ENCODE data around the gene TPPP3.

TPPP3 gene

DNA sequence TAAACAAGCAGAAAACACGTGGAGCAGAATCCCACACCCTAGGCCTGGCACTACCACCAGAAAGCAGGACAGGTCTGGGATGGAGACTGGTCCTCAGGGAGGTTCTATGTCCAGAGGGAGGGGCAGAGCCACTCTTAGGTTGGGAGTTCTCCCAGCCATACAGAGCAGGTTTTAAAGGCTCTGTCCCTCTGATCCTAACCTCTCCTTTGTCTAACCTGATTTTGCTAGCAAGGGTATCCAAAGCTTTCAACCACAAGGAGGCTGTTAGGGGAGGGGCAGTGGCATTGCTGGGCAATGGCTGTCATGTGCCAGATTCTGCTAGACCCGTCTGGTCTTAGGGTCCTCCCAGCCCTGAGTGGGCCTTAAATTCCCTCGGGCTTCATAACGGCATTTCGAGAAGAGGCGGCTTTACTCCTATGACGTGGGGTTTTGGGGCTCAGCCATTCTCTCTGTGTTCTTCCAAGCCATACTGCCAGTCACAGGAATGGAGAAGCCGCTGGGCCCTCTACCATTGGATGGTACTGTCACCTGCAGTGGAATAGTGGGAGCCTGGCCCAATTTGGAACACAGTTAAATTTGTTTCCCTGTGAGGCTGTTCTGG is 5.7 kb downstream of the TPPP3 start:
- TF ChIP-seq YY1 (IDR thresholded peaks at IDR 0.05; ENCODE audit: low read depth) (no peak), TEAD4 (IDR thresholded peaks at IDR 0.05) (no peak), TAF1 (IDR thresholded peaks at IDR 0.05; ENCODE audit: low read depth) (no peak), CREB1 (IDR thresholded peaks at IDR 0.05; ENCODE audit: low read depth) (no peak), ZBTB7A (IDR thresholded peaks at IDR 0.05; ENCODE audit: low read depth) (no peak)
- TF ChIP-seq, protein P1, sequence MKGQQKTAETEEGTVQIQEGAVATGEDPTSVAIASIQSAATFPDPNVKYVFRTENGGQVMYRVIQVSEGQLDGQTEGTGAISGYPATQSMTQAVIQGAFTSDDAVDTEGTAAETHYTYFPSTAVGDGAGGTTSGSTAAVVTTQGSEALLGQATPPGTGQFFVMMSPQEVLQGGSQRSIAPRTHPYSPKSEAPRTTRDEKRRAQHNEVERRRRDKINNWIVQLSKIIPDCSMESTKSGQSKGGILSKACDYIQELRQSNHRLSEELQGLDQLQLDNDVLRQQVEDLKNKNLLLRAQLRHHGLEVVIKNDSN (IDR thresholded peaks at IDR 0.05) = no peak

DNA sequence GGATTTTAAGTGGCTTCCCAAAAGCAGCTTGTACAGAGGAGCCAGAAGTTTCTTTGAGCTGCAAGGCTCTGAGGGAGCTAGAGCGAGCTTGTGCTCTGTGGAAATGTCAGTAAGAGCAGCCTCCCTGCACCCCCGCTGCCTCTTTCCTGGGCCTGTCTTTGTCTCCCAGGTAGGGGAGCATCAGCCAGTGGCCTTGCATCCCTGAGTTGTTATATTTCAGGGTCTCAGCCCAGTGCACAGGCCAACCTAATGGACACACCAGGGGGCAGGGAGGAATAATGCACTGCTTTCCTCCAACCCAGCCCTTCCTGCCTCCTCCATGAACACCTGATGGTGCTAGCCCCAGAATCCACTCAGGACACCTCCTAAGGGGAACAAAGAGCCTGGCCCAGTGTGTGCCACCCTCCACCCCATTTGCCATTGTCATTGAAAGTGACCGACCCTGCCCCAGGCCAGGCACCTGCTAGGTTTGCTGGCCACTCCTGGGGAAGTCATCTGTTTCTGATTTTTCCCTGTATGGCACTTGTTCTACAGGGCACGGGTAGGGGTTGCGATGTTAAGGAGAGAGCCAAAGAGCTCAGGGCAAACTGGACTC is 6.3 kb downstream of the TPPP3 start:
- no peak for TF ChIP-seq RAD21 (IDR thresholded peaks at IDR 0.05; ENCODE audit: low read depth)
- TF ChIP-seq EP300 (IDR thresholded peaks at IDR 0.05; ENCODE audit: borderline replicate concordance) = no peak
- no peak for TF ChIP-seq CEBPB (IDR thresholded peaks at IDR 0.05)
- TF ChIP-seq, protein P2, sequence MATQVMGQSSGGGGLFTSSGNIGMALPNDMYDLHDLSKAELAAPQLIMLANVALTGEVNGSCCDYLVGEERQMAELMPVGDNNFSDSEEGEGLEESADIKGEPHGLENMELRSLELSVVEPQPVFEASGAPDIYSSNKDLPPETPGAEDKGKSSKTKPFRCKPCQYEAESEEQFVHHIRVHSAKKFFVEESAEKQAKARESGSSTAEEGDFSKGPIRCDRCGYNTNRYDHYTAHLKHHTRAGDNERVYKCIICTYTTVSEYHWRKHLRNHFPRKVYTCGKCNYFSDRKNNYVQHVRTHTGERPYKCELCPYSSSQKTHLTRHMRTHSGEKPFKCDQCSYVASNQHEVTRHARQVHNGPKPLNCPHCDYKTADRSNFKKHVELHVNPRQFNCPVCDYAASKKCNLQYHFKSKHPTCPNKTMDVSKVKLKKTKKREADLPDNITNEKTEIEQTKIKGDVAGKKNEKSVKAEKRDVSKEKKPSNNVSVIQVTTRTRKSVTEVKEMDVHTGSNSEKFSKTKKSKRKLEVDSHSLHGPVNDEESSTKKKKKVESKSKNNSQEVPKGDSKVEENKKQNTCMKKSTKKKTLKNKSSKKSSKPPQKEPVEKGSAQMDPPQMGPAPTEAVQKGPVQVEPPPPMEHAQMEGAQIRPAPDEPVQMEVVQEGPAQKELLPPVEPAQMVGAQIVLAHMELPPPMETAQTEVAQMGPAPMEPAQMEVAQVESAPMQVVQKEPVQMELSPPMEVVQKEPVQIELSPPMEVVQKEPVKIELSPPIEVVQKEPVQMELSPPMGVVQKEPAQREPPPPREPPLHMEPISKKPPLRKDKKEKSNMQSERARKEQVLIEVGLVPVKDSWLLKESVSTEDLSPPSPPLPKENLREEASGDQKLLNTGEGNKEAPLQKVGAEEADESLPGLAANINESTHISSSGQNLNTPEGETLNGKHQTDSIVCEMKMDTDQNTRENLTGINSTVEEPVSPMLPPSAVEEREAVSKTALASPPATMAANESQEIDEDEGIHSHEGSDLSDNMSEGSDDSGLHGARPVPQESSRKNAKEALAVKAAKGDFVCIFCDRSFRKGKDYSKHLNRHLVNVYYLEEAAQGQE (IDR thresholded peaks at IDR 0.05; ENCODE audit: low read depth) = no peak

DNA sequence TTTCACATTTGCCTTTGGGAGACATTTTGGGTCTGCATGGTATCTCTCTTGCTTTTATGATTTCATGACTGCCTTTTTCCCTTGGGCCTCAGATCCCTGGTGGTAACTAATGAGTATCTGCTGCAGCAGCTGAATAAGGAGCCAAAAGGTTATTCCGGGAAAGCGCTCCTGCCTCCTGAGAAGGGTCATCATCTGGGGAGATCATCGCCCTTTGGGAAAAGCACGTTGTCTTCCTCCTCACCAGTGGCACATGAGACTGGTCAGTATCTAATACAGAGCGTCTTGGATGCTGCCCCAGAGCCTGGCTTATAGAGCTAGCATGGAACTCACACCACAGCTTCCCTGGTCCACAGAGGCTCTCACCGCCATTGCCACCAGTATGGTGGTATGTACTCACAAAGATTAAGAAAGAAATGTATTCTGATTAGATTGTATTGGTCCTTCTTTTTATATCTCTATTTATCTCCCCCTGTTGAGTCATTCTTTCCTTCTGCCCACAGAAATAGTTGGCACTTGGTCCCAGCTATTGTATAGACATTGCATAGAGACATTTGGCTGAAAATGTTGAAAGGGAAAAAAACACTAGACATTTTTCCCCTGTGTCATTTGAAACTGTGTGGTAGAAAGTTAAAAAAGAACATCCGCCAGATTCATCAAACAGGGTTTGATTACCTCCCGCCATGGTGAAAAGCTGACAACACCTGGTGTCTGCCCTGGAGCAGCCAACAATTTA is 8.4 kb downstream of the TPPP3 start:
- TF ChIP-seq NFIC (IDR thresholded peaks at IDR 0.05) = no peak
- no peak for TF ChIP-seq TAF1 (IDR thresholded peaks at IDR 0.05; ENCODE audit: low read depth)

DNA sequence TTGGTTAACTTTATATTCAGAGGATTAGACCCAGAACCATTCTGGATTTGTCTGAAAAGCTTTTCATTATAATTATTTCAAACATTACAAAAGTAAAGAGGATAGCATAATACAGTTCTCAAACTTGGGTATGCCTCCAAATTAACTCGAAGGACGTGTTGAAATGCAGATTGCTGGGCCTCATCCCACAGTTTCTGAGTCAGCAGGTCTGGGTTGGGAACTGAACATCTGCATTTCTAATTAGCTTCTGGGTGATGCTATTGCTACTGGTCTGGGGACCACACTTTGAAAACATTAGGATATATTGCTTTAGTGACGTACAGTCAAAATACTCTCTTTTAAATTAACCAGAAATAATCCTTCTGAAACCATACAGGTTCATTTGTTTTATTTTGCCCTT is 10.0 kb downstream of the TPPP3 start:
- TF ChIP-seq TEAD4 (IDR thresholded peaks at IDR 0.05) (no peak), YY1 (IDR thresholded peaks at IDR 0.05; ENCODE audit: low read depth) (no peak), EGR1 (IDR thresholded peaks at IDR 0.05) (no peak), ZBTB7A (IDR thresholded peaks at IDR 0.05; ENCODE audit: low read depth) (no peak), RAD21 (IDR thresholded peaks at IDR 0.05; ENCODE audit: low read depth) (no peak), NFIC (IDR thresholded peaks at IDR 0.05) (no peak), CEBPB (IDR thresholded peaks at IDR 0.05) (no peak), TCF12 (IDR thresholded peaks at IDR 0.05; ENCODE audit: low read depth) (no peak)
- TF ChIP-seq, protein P1 (IDR thresholded peaks at IDR 0.05) = no peak
- TF ChIP-seq, protein P3, sequence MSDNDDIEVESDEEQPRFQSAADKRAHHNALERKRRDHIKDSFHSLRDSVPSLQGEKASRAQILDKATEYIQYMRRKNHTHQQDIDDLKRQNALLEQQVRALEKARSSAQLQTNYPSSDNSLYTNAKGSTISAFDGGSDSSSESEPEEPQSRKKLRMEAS (IDR thresholded peaks at IDR 0.05) = no peak

DNA sequence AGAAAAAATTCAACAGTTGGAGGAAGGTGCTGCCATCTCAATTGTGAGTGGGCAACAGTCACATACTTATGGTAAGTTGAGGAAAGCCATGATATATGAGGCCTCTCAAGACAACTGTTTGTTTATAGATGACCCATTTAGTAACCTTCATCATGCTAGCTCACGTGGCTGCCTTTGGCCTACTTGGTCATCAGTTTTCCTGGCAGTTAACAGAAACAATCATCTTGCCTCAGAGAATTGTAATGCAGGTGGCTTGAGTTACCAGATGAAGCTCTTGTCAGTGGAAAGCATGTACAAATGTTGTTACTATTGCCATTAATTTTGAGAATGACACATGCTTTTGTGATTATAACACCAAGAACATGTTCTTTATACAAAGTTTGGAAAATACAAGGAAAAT is 14.7 kb downstream of the TPPP3 start:
- TF ChIP-seq EP300 (IDR thresholded peaks at IDR 0.05; ENCODE audit: borderline replicate concordance) (no peak), CREB1 (IDR thresholded peaks at IDR 0.05; ENCODE audit: low read depth) (no peak), NFIC (IDR thresholded peaks at IDR 0.05) (no peak), TCF12 (IDR thresholded peaks at IDR 0.05; ENCODE audit: low read depth) (no peak), TAF1 (IDR thresholded peaks at IDR 0.05; ENCODE audit: low read depth) (no peak), FOXM1 (IDR thresholded peaks at IDR 0.05; ENCODE audit: borderline replicate concordance, low read depth) (no peak)
- TF ChIP-seq, protein P2 (IDR thresholded peaks at IDR 0.05; ENCODE audit: low read depth) = no peak

DNA sequence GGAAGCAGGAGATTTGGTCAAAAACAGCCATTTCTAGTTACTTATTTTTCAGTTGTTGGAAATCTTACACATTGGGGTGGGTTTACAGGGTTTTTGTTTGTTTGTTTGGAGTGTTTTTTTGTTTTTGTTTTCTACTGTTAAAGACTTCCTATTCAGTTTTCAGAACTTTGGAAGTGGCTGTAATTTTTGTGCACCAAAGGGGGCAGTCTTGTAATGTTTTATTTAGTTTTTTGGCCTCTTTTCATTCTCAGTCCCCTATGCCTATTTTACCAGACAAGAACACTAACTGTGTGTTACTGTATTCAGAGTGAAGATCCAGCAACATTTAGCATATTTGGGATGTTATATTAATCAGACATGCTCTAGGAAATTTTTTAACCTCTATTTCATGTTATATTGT is 20.6 kb downstream of the TPPP3 start:
- peak; percentile 72 for TF ChIP-seq RAD21 (IDR thresholded peaks at IDR 0.05; ENCODE audit: low read depth)
- TF ChIP-seq, protein P3 (IDR thresholded peaks at IDR 0.05) = no peak

DNA sequence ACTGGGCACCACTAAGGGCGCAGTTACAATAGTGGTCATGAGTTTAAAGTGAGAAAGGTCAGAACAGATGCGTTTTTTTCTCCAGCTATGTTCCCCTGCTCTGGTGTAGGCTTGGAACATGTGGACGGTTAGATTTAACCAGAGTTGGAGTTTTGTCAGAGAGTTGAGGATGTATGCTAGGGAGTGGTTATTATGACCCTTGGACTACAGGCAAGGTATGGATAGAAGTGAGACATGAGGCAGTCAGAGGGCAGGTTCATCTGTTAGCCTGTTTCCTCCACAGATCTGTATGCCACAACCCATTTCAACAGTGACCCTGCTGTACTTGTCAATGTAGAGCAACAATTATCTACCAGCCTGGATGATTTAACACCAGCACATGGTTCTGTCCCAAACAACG is 22.6 kb downstream of the TPPP3 start:
- TF ChIP-seq YY1 (IDR thresholded peaks at IDR 0.05; ENCODE audit: low read depth) (no peak), EGR1 (IDR thresholded peaks at IDR 0.05) (no peak), CREB1 (IDR thresholded peaks at IDR 0.05; ENCODE audit: low read depth) (no peak), CEBPB (IDR thresholded peaks at IDR 0.05) (no peak), TEAD4 (IDR thresholded peaks at IDR 0.05) (no peak), RAD21 (IDR thresholded peaks at IDR 0.05; ENCODE audit: low read depth) (no peak), EP300 (IDR thresholded peaks at IDR 0.05; ENCODE audit: borderline replicate concordance) (no peak), FOXM1 (IDR thresholded peaks at IDR 0.05; ENCODE audit: borderline replicate concordance, low read depth) (no peak), ZBTB7A (IDR thresholded peaks at IDR 0.05; ENCODE audit: low read depth) (no peak), TCF12 (IDR thresholded peaks at IDR 0.05; ENCODE audit: low read depth) (no peak), NFIC (IDR thresholded peaks at IDR 0.05) (no peak)
- TF ChIP-seq, protein P3 (IDR thresholded peaks at IDR 0.05) = no peak
- TF ChIP-seq, protein P1 (IDR thresholded peaks at IDR 0.05) = no peak
- TF ChIP-seq, protein P2 (IDR thresholded peaks at IDR 0.05; ENCODE audit: low read depth) = no peak

Data from Ishikawa (cell line).